ENCODE results near the gene UCP2.

UCP2 gene

DNA sequence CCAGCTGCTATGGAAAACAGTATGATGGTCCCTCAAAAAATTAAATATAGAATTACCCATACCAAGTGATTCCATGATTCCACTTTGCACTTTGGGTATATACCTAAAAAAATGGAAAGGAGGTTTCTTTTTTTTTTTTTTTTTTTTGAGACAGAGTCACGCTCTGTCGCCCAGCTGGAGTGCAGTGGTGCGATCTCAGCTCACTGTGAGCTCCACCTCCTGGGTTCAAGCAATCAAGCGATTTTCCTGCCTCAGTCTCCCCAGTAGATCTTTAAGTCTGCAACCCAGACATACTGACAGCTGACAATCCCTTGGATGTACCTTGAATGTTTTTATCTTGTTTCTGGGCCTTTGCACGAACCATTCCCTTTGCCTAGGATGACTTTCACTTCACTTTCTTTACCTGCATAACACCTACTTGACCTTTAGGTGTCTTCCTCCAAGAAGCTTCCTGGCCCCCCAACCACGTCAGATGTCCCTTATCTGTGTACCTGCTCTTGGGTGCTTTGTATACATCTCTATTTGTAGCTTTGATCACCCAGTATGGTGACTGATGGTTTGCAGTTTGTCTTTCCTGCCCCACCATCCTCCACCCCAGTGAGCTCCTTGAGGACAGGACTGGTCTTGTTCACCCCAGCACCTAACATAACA, 14.6 kb upstream of the UCP2 start:
- no peaks in the 10 kb centered on the region for H3K9me3 Mint-ChIP-seq
- no peak for TF ChIP-seq CTCF (IDR thresholded peaks at IDR 0.05; ENCODE audit: unreplicated experiment in 3 of 3)
- no peaks in the 10 kb centered on the region for H3K27me3 Mint-ChIP-seq (ENCODE audit: low read depth)
- H3K4me3 Mint-ChIP-seq: no peak overlapping the region
- H3K36me3 Mint-ChIP-seq (ENCODE audit: low read depth): peaks cover 8% of the 10 kb centered on the region
- H3K4me1 Mint-ChIP-seq: no peaks in the 10 kb centered on the region
- no peak overlapping the region for H3K27ac Mint-ChIP-seq

- no peaks in the 10 kb centered on the region for H3K4me1 Mint-ChIP-seq
- TF ChIP-seq CTCF (IDR thresholded peaks at IDR 0.05; ENCODE audit: unreplicated experiment in 3 of 3): no peak
- H3K36me3 Mint-ChIP-seq (ENCODE audit: low read depth): peaks cover 7% of the 10 kb centered on the region
- no peak overlapping the region for H3K4me3 Mint-ChIP-seq
- H3K27ac Mint-ChIP-seq: no peak overlapping the region
- peaks cover 2% of the 10 kb centered on the region for H3K27me3 Mint-ChIP-seq (ENCODE audit: low read depth)
- no peaks in the 10 kb centered on the region for H3K9me3 Mint-ChIP-seq
These were observed 13.6 kb upstream of the UCP2 start for GRCh38 chr11:73996161-73996747.

GRCh38 chr11:73995731-73996130, 13.1 kb upstream of the UCP2 start:
- no peaks in the 10 kb centered on the region for H3K4me1 Mint-ChIP-seq
- H3K9me3 Mint-ChIP-seq: no peaks in the 10 kb centered on the region
- TF ChIP-seq CTCF (IDR thresholded peaks at IDR 0.05; ENCODE audit: unreplicated experiment in 3 of 3): no peak
- no peak overlapping the region for H3K27ac Mint-ChIP-seq
- peaks cover 6% of the 10 kb centered on the region for H3K27me3 Mint-ChIP-seq (ENCODE audit: low read depth)
- no peak overlapping the region for H3K4me3 Mint-ChIP-seq
- H3K36me3 Mint-ChIP-seq (ENCODE audit: low read depth): peaks cover 2% of the 10 kb centered on the region

GRCh38 chr11:73995247-73995646, 12.6 kb upstream of the UCP2 start:
- Mint-ChIP-seq H3K27me3 (ENCODE audit: low read depth) (peaks cover 6% of the 10 kb centered on the region), H3K4me3 (no peak overlapping the region), H3K9me3 (no peaks in the 10 kb centered on the region), H3K4me1 (no peaks in the 10 kb centered on the region), H3K27ac (no peak overlapping the region), H3K36me3 (ENCODE audit: low read depth) (no peaks in the 10 kb centered on the region)
- TF ChIP-seq CTCF (IDR thresholded peaks at IDR 0.05; ENCODE audit: unreplicated experiment in 3 of 3): no peak

DNA sequence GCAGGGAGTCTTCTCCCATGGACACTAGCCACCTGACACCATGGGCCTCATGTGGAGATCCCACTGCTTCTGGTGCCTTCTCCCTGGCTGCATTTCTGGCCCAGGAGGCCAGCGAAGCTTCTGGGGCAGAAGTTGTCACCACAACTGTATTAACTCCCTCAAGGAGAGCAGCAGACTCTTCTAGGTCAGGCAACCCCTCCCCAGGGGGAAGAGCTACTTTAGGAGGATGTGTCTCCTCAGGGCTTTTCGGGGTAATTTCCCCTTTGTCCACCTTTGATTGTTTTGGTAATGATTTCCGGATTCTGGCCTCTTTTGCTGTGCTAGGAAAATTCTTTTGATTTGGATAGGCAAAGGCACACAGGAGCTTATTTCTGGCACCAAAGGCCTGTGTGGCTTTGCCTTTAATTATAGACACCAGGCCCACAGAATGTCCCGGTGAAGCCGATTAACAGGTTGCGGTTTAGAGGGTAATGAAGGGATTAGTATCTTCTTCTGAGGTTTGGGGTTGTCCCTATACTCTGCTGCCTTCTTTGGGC, 8.9 kb upstream of the UCP2 start:
- H3K27ac Mint-ChIP-seq: no peak overlapping the region
- no peaks in the 10 kb centered on the region for H3K4me1 Mint-ChIP-seq
- H3K4me3 Mint-ChIP-seq: no peak overlapping the region
- H3K36me3 Mint-ChIP-seq (ENCODE audit: low read depth): no peaks in the 10 kb centered on the region
- H3K9me3 Mint-ChIP-seq: no peaks in the 10 kb centered on the region
- TF ChIP-seq CTCF (IDR thresholded peaks at IDR 0.05; ENCODE audit: unreplicated experiment in 3 of 3): no peak
- peaks cover 6% of the 10 kb centered on the region for H3K27me3 Mint-ChIP-seq (ENCODE audit: low read depth)

- H3K36me3 Mint-ChIP-seq (ENCODE audit: low read depth): no peaks in the 10 kb centered on the region
- no peak for TF ChIP-seq CTCF (IDR thresholded peaks at IDR 0.05; ENCODE audit: unreplicated experiment in 3 of 3)
- peaks cover 6% of the 10 kb centered on the region for H3K27me3 Mint-ChIP-seq (ENCODE audit: low read depth)
- H3K27ac Mint-ChIP-seq: no peak overlapping the region
- H3K4me1 Mint-ChIP-seq: no peaks in the 10 kb centered on the region
- H3K9me3 Mint-ChIP-seq: no peaks in the 10 kb centered on the region
- H3K4me3 Mint-ChIP-seq: no peak overlapping the region
These were observed 8.1 kb upstream of the UCP2 start for GRCh38 chr11:73990730-73991129.
